ENCODE data around the gene GFOD1. TPM values are rescaled to one million over a fixed set of nuclear protein-coding genes. Genes with fewer than 3 reads are reported as not detected.
A peak's percentile ranks its signal among the peaks of the same experiment; 100 is the strongest.

Gene GFOD1
- total and polyA plus RNA-seq, 8 donors, result 0.76 to 29.4 (median 11.4) TPM

DNA sequence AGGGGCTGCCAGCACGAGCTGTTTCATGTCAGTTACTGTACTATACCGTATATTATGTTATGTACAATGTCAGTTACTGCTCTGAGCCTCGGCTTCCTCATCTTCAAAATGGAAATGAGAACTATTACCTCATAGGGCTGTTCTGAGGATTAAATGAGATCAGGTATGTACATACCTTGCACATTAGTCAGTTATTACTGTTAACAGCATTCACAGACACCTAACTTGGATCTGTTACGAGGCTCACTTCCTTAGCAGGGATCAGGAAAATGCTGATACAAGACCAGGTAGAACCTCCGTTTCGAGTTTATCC lies 89.4 kb downstream of the GFOD1 start:
- TF ChIP-seq EP300 (IDR thresholded peaks at IDR 0.05) (no peak), POLR2A (IDR thresholded peaks at IDR 0.05) (no peak), POLR2AphosphoS5 (IDR thresholded peaks at IDR 0.05) (no peak)
- TF ChIP-seq, protein P1, sequence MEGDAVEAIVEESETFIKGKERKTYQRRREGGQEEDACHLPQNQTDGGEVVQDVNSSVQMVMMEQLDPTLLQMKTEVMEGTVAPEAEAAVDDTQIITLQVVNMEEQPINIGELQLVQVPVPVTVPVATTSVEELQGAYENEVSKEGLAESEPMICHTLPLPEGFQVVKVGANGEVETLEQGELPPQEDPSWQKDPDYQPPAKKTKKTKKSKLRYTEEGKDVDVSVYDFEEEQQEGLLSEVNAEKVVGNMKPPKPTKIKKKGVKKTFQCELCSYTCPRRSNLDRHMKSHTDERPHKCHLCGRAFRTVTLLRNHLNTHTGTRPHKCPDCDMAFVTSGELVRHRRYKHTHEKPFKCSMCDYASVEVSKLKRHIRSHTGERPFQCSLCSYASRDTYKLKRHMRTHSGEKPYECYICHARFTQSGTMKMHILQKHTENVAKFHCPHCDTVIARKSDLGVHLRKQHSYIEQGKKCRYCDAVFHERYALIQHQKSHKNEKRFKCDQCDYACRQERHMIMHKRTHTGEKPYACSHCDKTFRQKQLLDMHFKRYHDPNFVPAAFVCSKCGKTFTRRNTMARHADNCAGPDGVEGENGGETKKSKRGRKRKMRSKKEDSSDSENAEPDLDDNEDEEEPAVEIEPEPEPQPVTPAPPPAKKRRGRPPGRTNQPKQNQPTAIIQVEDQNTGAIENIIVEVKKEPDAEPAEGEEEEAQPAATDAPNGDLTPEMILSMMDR (IDR thresholded peaks at IDR 0.05), result no peak
- intact Hi-C loops (cut with DNase I; ENCODE audit: low total_unique reads), result no loop called here
- H3K27ac ChIP-seq, result peak overlapping the region in 2 of 5 donors; percentile 77 to 79

DNA sequence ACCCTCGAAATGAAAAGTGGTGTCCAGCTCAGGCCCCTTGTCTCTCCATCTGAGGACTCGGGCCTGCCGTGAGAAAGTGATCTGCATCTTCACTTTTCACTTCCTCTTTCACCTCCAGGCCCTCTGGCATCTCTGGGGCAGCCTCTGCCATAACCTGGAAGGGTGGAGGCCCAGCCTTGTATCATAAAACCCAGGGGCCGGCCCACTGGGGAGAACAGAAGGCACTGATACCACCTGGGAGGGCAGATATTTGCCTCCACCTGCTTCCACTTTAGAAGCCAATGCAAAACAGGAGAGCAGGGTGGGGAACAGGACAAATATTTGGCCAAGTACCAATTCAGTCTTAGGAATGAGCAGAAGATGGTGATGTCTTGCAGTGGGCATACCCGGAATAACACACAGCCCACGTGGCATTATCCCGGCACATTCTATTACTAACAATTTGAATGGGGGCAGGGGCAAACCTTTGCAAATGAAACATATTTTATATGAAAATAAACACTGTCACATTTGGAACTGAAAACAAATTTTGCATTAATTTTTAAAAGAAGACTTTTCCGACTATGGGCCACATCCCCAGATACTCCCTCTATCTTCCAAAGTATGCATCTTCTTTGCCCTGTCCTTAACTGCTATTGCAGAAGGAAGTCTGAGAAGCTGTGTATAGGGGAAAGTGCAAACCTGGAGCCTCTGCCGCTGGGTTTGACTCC lies 89.9 kb downstream of the GFOD1 start:
- WGBS, 5 donors, result 58 to 75% (median 65%) methylated on average over 9 of the region's 9 CpGs
- Histone ChIP-seq H3K4me1 (peaks cover 22 to 42% (median 37%) of the 10 kb centered on the region in 4 donors), H3K4me3 (no peak overlapping the region)

More for the DNA sequence above, 89.4 kb downstream of the GFOD1 start:
- Histone ChIP-seq H3K9me3 (no peaks in the 10 kb centered on the region), H3K4me3 (no peak overlapping the region), H3K4me1 (peaks cover 22 to 42% (median 37%) of the 10 kb centered on the region in 4 donors), H3K36me3 (no peaks in the 10 kb centered on the region), H3K27me3 (no peaks in the 10 kb centered on the region)
- WGBS, 5 donors, result 58 to 87% (median 77%) methylated on average over 6 of the region's 6 CpGs
- DNase-seq, result no peak

DNA sequence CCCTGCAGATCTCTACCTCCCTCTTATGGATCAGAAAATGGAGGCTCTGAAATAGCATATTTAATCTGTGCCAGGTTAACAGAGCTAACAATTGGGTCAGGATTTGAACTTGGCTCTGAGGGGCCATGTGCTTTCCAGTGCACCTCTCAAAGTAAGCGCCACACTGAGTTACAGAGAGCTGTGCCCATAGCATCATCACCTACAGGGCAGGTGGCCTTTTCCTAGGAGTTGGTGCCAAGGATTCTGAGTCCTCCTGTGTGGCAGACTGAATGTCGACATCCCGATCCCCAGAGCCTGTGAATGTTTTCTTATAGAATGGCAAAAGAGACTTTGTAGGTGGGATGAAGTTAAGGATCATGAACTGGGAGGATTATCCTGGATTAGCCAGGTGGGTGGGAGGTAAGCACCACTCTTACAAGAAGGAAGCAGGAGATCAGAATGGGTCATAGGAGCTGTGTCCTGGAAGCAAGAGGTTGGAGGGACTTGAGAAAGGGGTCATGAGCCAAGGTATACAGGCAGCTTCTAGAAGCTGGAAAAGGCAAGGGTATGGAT lies 91.1 kb downstream of the GFOD1 start:
- TF ChIP-seq POLR2AphosphoS5 (IDR thresholded peaks at IDR 0.05) (no peak), POLR2A (IDR thresholded peaks at IDR 0.05) (no peak)
- TF ChIP-seq, protein P1 (IDR thresholded peaks at IDR 0.05), result no peak
- Histone ChIP-seq H3K4me3 (no peak overlapping the region), H3K27ac (peak overlapping the region in 4 of 5 donors; percentile 56 to 79 (median 76)), H3K4me1 (peaks cover 22 to 42% (median 37%) of the 10 kb centered on the region in 4 donors), H3K36me3 (no peaks in the 10 kb centered on the region), H3K27me3 (no peaks in the 10 kb centered on the region), H3K9me3 (no peaks in the 10 kb centered on the region)
- DNase-seq, result no peak
- 92 to 100% (median 94%) methylated on average over 3 of the region's 3 CpGs for WGBS, 5 donors
- intact Hi-C loops (cut with DNase I; ENCODE audit: low total_unique reads), result no loop called here

More for the DNA sequence above, 89.9 kb downstream of the GFOD1 start:
- Histone ChIP-seq H3K9me3 (no peaks in the 10 kb centered on the region), H3K27ac (peak overlapping the region in 3 of 5 donors; percentile 56 to 79 (median 77)), H3K27me3 (no peaks in the 10 kb centered on the region), H3K36me3 (no peaks in the 10 kb centered on the region)
- intact Hi-C loops (cut with DNase I; ENCODE audit: low total_unique reads), result no loop called here
- DNase-seq, result no peak
- TF ChIP-seq EP300 (IDR thresholded peaks at IDR 0.05), result no peak
- TF ChIP-seq POLR2A (IDR thresholded peaks at IDR 0.05), result no peak
- TF ChIP-seq, protein P1 (IDR thresholded peaks at IDR 0.05), result no peak
- TF ChIP-seq POLR2AphosphoS5 (IDR thresholded peaks at IDR 0.05), result no peak

DNA sequence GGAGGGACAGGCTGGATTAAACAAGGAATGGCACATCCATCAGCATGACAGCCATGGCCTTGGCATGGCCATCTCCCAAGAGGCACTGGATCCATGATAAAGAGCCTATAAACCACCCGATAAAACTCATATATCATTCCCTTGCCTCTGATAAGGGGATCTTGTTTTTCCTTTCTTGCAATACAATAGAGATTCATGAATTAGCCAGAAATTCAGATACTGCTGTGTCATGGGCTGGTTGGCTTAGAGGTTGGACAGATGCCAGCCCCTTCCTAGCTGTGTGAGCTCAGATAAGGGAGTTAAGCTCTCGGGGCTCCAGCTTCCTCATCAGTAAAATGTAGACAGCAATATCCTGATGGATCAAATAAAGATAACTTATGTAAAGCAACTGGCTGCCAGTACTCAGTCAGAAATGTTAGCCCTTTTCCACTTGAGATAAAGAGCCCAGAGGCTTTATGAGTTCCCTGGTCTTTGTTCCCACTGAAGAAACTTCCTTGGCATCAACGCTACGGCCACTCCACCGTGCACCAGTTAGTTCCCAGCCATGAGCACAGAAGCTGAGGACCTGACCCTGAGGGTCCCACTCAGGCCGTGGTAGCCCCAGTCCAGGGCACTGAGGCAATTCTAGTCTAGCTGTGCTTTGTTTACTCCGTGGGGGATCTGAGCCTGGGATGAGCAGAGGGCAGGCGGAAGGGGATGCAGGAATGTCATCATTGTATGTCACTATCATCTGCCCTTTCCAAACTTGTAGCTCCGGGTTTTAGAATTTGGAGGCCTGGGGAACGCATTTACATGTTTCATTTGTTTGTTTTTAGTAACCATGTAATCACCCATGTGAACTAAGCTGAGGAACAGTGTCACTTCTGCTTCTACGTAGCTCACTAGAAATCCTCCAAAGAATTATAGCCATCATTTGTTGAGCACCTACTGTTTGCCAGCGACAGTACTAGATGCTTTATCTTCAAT lies 91.8 kb downstream of the GFOD1 start:
- no peaks in the 10 kb centered on the region for H3K9me3 ChIP-seq
- peaks cover 22 to 42% (median 37%) of the 10 kb centered on the region in 4 donors for H3K4me1 ChIP-seq
- no peaks in the 10 kb centered on the region for H3K36me3 ChIP-seq
- peak overlapping the region in 4 of 5 donors; percentile 56 to 79 (median 76) for H3K27ac ChIP-seq
- WGBS, 5 donors, result 25 to 44% (median 33%) methylated on average over 12 of the region's 12 CpGs
- intact Hi-C loops (cut with DNase I; ENCODE audit: low total_unique reads), result no loop called here
- H3K4me3 ChIP-seq, result peak overlapping the region in 1 of 4 donors; percentile 6
- DNase-seq, result peak; percentile 85 to 92
- no peaks in the 10 kb centered on the region for H3K27me3 ChIP-seq
- TF ChIP-seq EP300 (IDR thresholded peaks at IDR 0.05), result no peak
- peak in 2 of 3 donors; percentile 63 to 83 for TF ChIP-seq POLR2AphosphoS5 (IDR thresholded peaks at IDR 0.05)

Data from stomach (tissue), 9 donors.